Measurements from ENCODE around the gene RNF114. TPM values are rescaled to one million over a fixed set of nuclear protein-coding genes. Genes with fewer than 3 reads are reported as not detected.

The RNF114 gene
- total and polyA plus RNA-seq, 2 donors (not counting 3 experiments of a cell fraction or from before 2014, with no cell fraction given) = 45.8 to 81.7 TPM

DNA sequence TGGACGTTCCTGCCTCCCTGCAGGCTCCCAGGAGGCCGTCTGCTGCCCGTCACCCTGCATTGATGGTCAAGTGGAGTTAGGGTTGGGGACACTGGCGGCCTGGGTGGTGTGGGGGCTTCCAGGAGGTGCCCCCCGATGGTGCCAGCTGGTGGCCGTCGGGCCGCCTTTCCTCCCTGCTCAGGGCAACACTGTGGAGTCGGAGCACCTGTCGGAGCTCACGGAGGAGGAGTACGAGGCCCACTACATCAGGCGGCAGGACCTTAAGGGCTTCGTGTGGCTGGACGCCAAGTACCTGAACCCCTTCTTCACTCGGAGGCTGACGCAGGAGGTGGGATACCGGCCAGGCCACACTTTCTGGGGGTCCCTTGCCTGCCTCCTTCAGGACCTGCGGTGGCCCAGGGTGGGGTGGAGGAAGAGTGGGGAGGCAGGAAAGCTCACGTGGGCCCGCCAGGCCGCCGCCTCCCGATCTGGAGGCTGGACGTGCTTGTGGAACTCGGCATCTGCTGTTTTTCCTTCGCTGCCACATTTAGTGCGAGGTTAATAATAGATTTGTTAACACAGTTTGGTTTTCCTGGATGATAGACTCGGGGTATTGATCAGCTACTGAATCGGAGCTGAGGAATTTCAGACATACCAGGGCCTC, 49.5 kb upstream of the RNF114 start:
- intact Hi-C loops (cut with micrococcal nuclease) = no loop called here
- Histone ChIP-seq H3K9me1 (replicated peaks; ENCODE audit: control insufficient read depth, extremely low read depth, insufficient read depth, low read length) (no peaks in the 10 kb centered on the region), H3K4me3 (replicated peaks in 1 of 3; ENCODE audit: insufficient read depth in 1 of 3, low read depth in 1 of 3, low read length in 3 of 3) (no peak overlapping the region), H3K27ac (ENCODE audit: insufficient read depth, low read depth, low read length) (no peak overlapping the region), H3K36me3 (ENCODE audit: control insufficient read depth in 2 of 2, extremely low read depth in 1 of 2, insufficient read depth in 2 of 2, low read length in 2 of 2) (peaks cover 0 to 13% of the 10 kb centered on the region in 2 experiments), H2AFZ (ENCODE audit: low read depth, low read length) (no peak overlapping the region), H3K9me3 (replicated peaks; ENCODE audit: control insufficient read depth, insufficient read depth, low read length) (no peaks in the 10 kb centered on the region), H3K4me1 (ENCODE audit: control insufficient read depth, extremely low read depth, insufficient read depth, low read length) (peaks cover 20% of the 10 kb centered on the region), H3K27me3 (ENCODE audit: control insufficient read depth in 2 of 2, insufficient read depth in 2 of 2, low read length in 2 of 2) (no peaks in the 10 kb centered on the region), H4K20me1 (replicated peaks; ENCODE audit: control insufficient read depth, extremely low read depth, insufficient read depth, low read length) (no peaks in the 10 kb centered on the region), H3K9ac (replicated peaks; ENCODE audit: extremely low read depth, insufficient read depth, low read length) (no peak overlapping the region), H3K4me2 (ENCODE audit: insufficient read depth, low read length) (no peak overlapping the region), H3K79me2 (ENCODE audit: control insufficient read depth, insufficient read depth, low read length) (no peaks in the 10 kb centered on the region)
- ChIA-PET POLR2A (no interaction called here), CTCF (interaction anchor here (0.6 to 6.6 kb wide), 13 partner anchors 10 to 501 kb away, joined by 3 to 69 read pairs (median 10); no protein-coding TSS in a partner anchor)
- no TSS peak for BruUV-seq (replicated peaks)
- DNase-seq (ENCODE audit: low read depth, low spot score) (no peak), FAIRE-seq (no peak)
- TF ChIP-seq MYC (IDR thresholded peaks at IDR 0.05; ENCODE audit: low read depth, low read length) = no peak
- TF ChIP-seq, protein P1, sequence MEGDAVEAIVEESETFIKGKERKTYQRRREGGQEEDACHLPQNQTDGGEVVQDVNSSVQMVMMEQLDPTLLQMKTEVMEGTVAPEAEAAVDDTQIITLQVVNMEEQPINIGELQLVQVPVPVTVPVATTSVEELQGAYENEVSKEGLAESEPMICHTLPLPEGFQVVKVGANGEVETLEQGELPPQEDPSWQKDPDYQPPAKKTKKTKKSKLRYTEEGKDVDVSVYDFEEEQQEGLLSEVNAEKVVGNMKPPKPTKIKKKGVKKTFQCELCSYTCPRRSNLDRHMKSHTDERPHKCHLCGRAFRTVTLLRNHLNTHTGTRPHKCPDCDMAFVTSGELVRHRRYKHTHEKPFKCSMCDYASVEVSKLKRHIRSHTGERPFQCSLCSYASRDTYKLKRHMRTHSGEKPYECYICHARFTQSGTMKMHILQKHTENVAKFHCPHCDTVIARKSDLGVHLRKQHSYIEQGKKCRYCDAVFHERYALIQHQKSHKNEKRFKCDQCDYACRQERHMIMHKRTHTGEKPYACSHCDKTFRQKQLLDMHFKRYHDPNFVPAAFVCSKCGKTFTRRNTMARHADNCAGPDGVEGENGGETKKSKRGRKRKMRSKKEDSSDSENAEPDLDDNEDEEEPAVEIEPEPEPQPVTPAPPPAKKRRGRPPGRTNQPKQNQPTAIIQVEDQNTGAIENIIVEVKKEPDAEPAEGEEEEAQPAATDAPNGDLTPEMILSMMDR (IDR thresholded peaks at IDR 0.05; ENCODE audit: extremely low read depth in 1 of 2, insufficient read depth in 1 of 2, low read depth in 1 of 2, low read length in 2 of 2) = no peak
- no peak for TF ChIP-seq JUN (IDR thresholded peaks at IDR 0.05; ENCODE audit: borderline replicate concordance, insufficient read depth, insufficient read length, low read depth)
- no peak for TF ChIP-seq EZH2 (IDR thresholded peaks at IDR 0.05; ENCODE audit: borderline replicate concordance, low read depth, low read length, severe bottlenecking)
- TF ChIP-seq FOS (IDR thresholded peaks at IDR 0.05; ENCODE audit: borderline replicate concordance, insufficient read depth, low read length) = no peak
- no peak for TF ChIP-seq GATA2 (IDR thresholded peaks at IDR 0.05; ENCODE audit: insufficient read depth, insufficient read length, low read depth, low read length)
- no peak for TF ChIP-seq POLR2A (IDR thresholded peaks at IDR 0.05; ENCODE audit: low read depth, low read length)
- TF ChIP-seq, protein P2, sequence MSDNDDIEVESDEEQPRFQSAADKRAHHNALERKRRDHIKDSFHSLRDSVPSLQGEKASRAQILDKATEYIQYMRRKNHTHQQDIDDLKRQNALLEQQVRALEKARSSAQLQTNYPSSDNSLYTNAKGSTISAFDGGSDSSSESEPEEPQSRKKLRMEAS (IDR thresholded peaks at IDR 0.05; ENCODE audit: insufficient read depth, insufficient read length) = no peak
- TF ChIP-seq POLR2AphosphoS5 (IDR thresholded peaks at IDR 0.05; ENCODE audit: insufficient read depth, low read depth, low read length) = no peak
- dilution Hi-C loops (cut with MboI; ENCODE audit: extremely low pct_ligation_motif_present, low sequenced_read_pairs) = no loop called here

All from endothelial cell of umbilical vein (primary cell).